Ovary (tissue), 9 donors: ENCODE data around the gene VAV3. TPM values are rescaled to one million over a fixed set of nuclear protein-coding genes. Genes with fewer than 3 reads are reported as not detected.

Experiments
- DNase-seq, 5 donors: peaks; one replicate each; pipeline ENCODE4 v3.0.0-alpha.2; 2019 to 2020
- H3K27ac ChIP-seq, 2 donors: fragments of 200-600 bp; one replicate each; pipeline versions ENCODE4 v1.5.1 to v1.8.0; 2019 to 2022
- H3K27me3 ChIP-seq: fragments of 200-600 bp; one replicate; pipeline ENCODE4 v1.8.0; 2022
- H3K36me3 ChIP-seq: fragments of 200-600 bp; sonication (generic); one replicate; pipeline ENCODE4 v1.5.1; 2019
- H3K4me1 ChIP-seq: one replicate; pipeline ENCODE4 v1.8.1; 2013; ENCODE audit warnings: mild to moderate bottlenecking, moderate library complexity; ENCODE audit not compliant: insufficient read depth
- H3K4me3 ChIP-seq: fragments of 200-600 bp; sonication (generic); one replicate; pipeline ENCODE4 v1.5.1; 2017
- H3K9me3 ChIP-seq, 2 donors: fragments of 200-600 bp in 1 of 2; sonication (generic) in 1 of 2; one replicate each; pipeline versions ENCODE4 v1.5.1 to v1.8.1; 2013 to 2019; ENCODE audit warnings: mild to moderate bottlenecking in 1 of 2, moderate library complexity in 1 of 2
- EP300 ChIP-seq: sonication (generic); formaldehyde crosslinking; IDR thresholded peaks from one replicate; pipeline ENCODE4 v1.6.1; 2017; ENCODE audit warnings: antibody characterized with exemption
- POLR2A ChIP-seq: fragments of 450-650 bp; IDR thresholded peaks from one replicate; pipeline ENCODE4 v1.6.1; 2017; ENCODE audit warnings: antibody characterized with exemption, mild to moderate bottlenecking, moderate library complexity
- WGBS, 3 donors: extraction: QIAGEN DNeasy Blood & Tissue Kit in 1 of 3; methylation state at CpG; one replicate each; pipeline versions ENCODE4 v1.1.5 to v1.1.7; 2013 to 2017; 5-methylcytosine and 5-hydroxymethylcytosine counted together
- intact Hi-C, 4 donors: fragments of 100-400 bp; cut with DNase I; formaldehyde crosslinking; loops; one replicate each; pipeline versions ENCODE4 v1.11.0 to v1.15.1; 2022 to 2023
- polyA plus RNA-seq, 2 donors: library from polyadenylated mRNA; stranded (reverse); fragments of 200-250 nt in 1 of 2; fragments of 350-450 nt in 1 of 2; fragmentation: Illumina TruSeq in 1 of 2; extraction: RNeasy Lipid Tissue Mini Kit (QIAGEN cat#74804) in 1 of 2; gene quantifications; one replicate each; pipeline ENCODE4 v1.2.3, GENCODE V29; 2013 to 2014
- total RNA-seq, 7 donors: library from RNA; depleted of rRNA in 2 of 7; stranded (reverse); fragments of >200 nt in 2 of 7; fragmentation: NEBNext Ultra II Directional in 3 of 7; extraction: Animal tissue kit (Norgen Biotek cat#: 25700) in 3 of 7; gene quantifications; one replicate each; pipeline versions ENCODE4 v1.1.0 to v1.2.4, GENCODE V29; 2016 to 2023
- TF ChIP-seq, protein P1 (sequence below), 3 donors: fragments of 450-650 bp in 2 of 3; fragments of 200-600 bp in 1 of 3; IDR thresholded peaks; one replicate each; pipeline versions ENCODE4 v1.5.1 to v1.8.0; 2016 to 2022; ENCODE audit warnings: antibody characterized with exemption in 3 of 3, mild to moderate bottlenecking in 1 of 3
- donor health status: DM: no; HTN: no; CAD: no; lungs with moderate emphysema.
- donor health status: DM: no; HTN: no; CAD: no.
- donor health status: Bipolar disorder and iron deficiency.
- donor health status: DM: yes; HTN: yes; CAD: no.
- donor health status: DM: no; HTN: no; CAD: no.
- donor health status: DM: yes; HTN: yes; CAD: no.

Gene VAV3
- total and polyA plus RNA-seq, 9 donors, result 0.78 to 7.4 (median 1.5) TPM

DNA sequence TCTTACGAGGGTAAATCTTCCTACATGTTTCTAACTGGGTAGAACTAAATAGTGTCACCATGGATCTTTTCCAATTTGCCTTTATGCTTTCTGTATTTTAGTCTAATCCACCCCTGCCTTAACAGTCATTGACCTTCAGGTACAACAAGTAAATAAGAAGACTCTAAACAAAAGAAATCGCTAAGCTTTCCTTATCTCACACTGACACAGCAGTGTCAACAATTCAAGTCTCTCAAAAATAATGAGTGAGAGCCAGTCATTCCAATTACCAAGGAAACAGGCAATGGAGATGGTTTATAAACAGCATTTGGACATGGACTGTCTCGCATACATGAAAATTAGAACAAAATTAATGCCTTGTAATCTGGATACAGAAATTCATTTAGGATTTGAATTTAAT is 365.8 kb downstream of the VAV3 start:
- TF ChIP-seq POLR2A (no peak), EP300 (no peak)
- TF ChIP-seq, protein P1, sequence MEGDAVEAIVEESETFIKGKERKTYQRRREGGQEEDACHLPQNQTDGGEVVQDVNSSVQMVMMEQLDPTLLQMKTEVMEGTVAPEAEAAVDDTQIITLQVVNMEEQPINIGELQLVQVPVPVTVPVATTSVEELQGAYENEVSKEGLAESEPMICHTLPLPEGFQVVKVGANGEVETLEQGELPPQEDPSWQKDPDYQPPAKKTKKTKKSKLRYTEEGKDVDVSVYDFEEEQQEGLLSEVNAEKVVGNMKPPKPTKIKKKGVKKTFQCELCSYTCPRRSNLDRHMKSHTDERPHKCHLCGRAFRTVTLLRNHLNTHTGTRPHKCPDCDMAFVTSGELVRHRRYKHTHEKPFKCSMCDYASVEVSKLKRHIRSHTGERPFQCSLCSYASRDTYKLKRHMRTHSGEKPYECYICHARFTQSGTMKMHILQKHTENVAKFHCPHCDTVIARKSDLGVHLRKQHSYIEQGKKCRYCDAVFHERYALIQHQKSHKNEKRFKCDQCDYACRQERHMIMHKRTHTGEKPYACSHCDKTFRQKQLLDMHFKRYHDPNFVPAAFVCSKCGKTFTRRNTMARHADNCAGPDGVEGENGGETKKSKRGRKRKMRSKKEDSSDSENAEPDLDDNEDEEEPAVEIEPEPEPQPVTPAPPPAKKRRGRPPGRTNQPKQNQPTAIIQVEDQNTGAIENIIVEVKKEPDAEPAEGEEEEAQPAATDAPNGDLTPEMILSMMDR (IDR thresholded peaks at IDR 0.05), result no peak
- H3K27me3 ChIP-seq, result no peaks in the 10 kb centered on the region
- no peak overlapping the region for H3K27ac ChIP-seq
- H3K9me3 ChIP-seq, result no peaks in the 10 kb centered on the region
- DNase-seq, result no peak
- 44 to 58% (median 56%) methylated on average over 3 of the region's 3 CpGs for WGBS, 3 donors
- no peaks in the 10 kb centered on the region for H3K4me1 ChIP-seq
- intact Hi-C loops, result no loop called here
- no peak overlapping the region for H3K4me3 ChIP-seq
- H3K36me3 ChIP-seq, result no peaks in the 10 kb centered on the region

- no peaks in the 10 kb centered on the region for H3K36me3 ChIP-seq
- no peaks in the 10 kb centered on the region for H3K9me3 ChIP-seq
- DNase-seq, result no peak
- no peak for TF ChIP-seq EP300
- TF ChIP-seq, protein P1 (IDR thresholded peaks at IDR 0.05), result no peak
- TF ChIP-seq POLR2A, result no peak
- no peaks in the 10 kb centered on the region for H3K4me1 ChIP-seq
- H3K27me3 ChIP-seq, result no peaks in the 10 kb centered on the region
- intact Hi-C loops, result no loop called here
- no peak overlapping the region for H3K4me3 ChIP-seq
- H3K27ac ChIP-seq, result no peak overlapping the region
These were observed 367.7 kb downstream of the VAV3 start for GRCh38 chr1:107597290-107597689.

GRCh38 chr1:107594536-107594935 is 370.4 kb downstream of the VAV3 start:
- TF ChIP-seq, protein P1 (IDR thresholded peaks at IDR 0.05), result no peak
- no peak for TF ChIP-seq EP300
- TF ChIP-seq POLR2A, result no peak
- H3K36me3 ChIP-seq, result no peaks in the 10 kb centered on the region
- DNase-seq, result no peak
- H3K27me3 ChIP-seq, result no peaks in the 10 kb centered on the region
- no peak overlapping the region for H3K27ac ChIP-seq
- H3K4me1 ChIP-seq, result no peaks in the 10 kb centered on the region
- intact Hi-C loops, result no loop called here
- H3K9me3 ChIP-seq, result no peaks in the 10 kb centered on the region
- no peak overlapping the region for H3K4me3 ChIP-seq
- WGBS, 3 donors, result 23 to 44% (median 39%) methylated on average over 1 of the region's 1 CpG

- intact Hi-C loops, result no loop called here
- no peak for DNase-seq
- WGBS, 3 donors, result 79 to 81% (median 81%) methylated on average over 2 of the region's 2 CpGs
- Histone ChIP-seq H3K4me1 (no peaks in the 10 kb centered on the region), H3K9me3 (no peaks in the 10 kb centered on the region), H3K4me3 (no peak overlapping the region), H3K36me3 (no peaks in the 10 kb centered on the region), H3K27ac (no peak overlapping the region), H3K27me3 (no peaks in the 10 kb centered on the region)
- TF ChIP-seq, protein P1 (IDR thresholded peaks at IDR 0.05), result no peak
- no peak for TF ChIP-seq EP300
- no peak for TF ChIP-seq POLR2A
These were observed 371.3 kb downstream of the VAV3 start for GRCh38 chr1:107593501-107594209.
